ENCODE measurements around the gene FHIT.

Gene FHIT

GRCh38 chr3:60182697-60183096 lies 1068.6 kb downstream of the FHIT start:
- no peak for DNase-seq (ENCODE audit: low read depth)
- no peak overlapping the region for H3K4me3 ChIP-seq (ENCODE audit: low read length)
- peak; percentile 24 for TF ChIP-seq CTCF (conservative IDR thresholded peaks at IDR 0.05; ENCODE audit: low read depth, low read length)

- no peak for TF ChIP-seq CTCF (conservative IDR thresholded peaks at IDR 0.05; ENCODE audit: low read depth, low read length)
- no peak overlapping the region for H3K4me3 ChIP-seq (ENCODE audit: low read length)
- DNase-seq (ENCODE audit: low read depth): no peak
These were observed 1072.2 kb downstream of the FHIT start for GRCh38 chr3:60178931-60179653.

- no peak overlapping the region for H3K4me3 ChIP-seq (ENCODE audit: low read length)
- DNase-seq (ENCODE audit: low read depth): no peak
- TF ChIP-seq CTCF (conservative IDR thresholded peaks at IDR 0.05; ENCODE audit: low read depth, low read length): no peak
These were observed 1073.5 kb downstream of the FHIT start for GRCh38 chr3:60177726-60178125.

- no peak for TF ChIP-seq CTCF (conservative IDR thresholded peaks at IDR 0.05; ENCODE audit: low read depth, low read length)
These were observed 1074.6 kb downstream of the FHIT start for GRCh38 chr3:60176614-60177013.

GRCh38 chr3:60175680-60176079 lies 1075.6 kb downstream of the FHIT start:
- no peak overlapping the region for H3K4me3 ChIP-seq (ENCODE audit: low read length)
- no peak for DNase-seq (ENCODE audit: low read depth)
- TF ChIP-seq CTCF (conservative IDR thresholded peaks at IDR 0.05; ENCODE audit: low read depth, low read length): no peak

More at GRCh38 chr3:60176614-60177013, 1074.6 kb downstream of the FHIT start:
- H3K4me3 ChIP-seq (ENCODE audit: low read length): no peak overlapping the region
- DNase-seq (ENCODE audit: low read depth): no peak

- H3K4me3 ChIP-seq (ENCODE audit: low read length): no peak overlapping the region
- no peak for TF ChIP-seq CTCF (conservative IDR thresholded peaks at IDR 0.05; ENCODE audit: low read depth, low read length)
- DNase-seq (ENCODE audit: low read depth): no peak
These were observed 1081.5 kb downstream of the FHIT start for GRCh38 chr3:60169755-60170154.

GRCh38 chr3:60167186-60167585 lies 1084.1 kb downstream of the FHIT start:
- no peak overlapping the region for H3K4me3 ChIP-seq (ENCODE audit: low read length)
- no peak for DNase-seq (ENCODE audit: low read depth)
- TF ChIP-seq CTCF (conservative IDR thresholded peaks at IDR 0.05; ENCODE audit: low read depth, low read length): no peak
